CD1c-positive myeloid dendritic cell (primary cell): Measurements from ENCODE around the gene ZIK1.

Experiments
- DNase-seq: peaks from one replicate; pipeline ENCODE4 v3.0.0-alpha.2; 2016; ENCODE audit errors: extremely low spot score

ZIK1 gene

GRCh38 chr19:57583521-57584416, at the start of gene ZIK1:
Gene ZIK1 (plus strand): TSS chr19:57584145. CDS start chr19:57584357, 212 bp downstream.
- DNase-seq = peak; percentile 94

GRCh38 chr19:57537953-57538547, 45.9 kb upstream of the ZIK1 start:
- DNase-seq = no peak

GRCh38 chr19:57546513-57546912, 37.4 kb upstream of the ZIK1 start:
- DNase-seq = no peak

- no peak for DNase-seq
Observed at GRCh38 chr19:57552432-57552831, 31.5 kb upstream of the ZIK1 start.

GRCh38 chr19:57557659-57558058, 26.3 kb upstream of the ZIK1 start:
- DNase-seq = no peak

- no peak for DNase-seq
Observed at GRCh38 chr19:57558525-57558924, 25.4 kb upstream of the ZIK1 start.

GRCh38 chr19:57559008-57559403, 24.9 kb upstream of the ZIK1 start:
- DNase-seq = no peak

GRCh38 chr19:57559404-57560025, 24.4 kb upstream of the ZIK1 start, which contains the start of gene ZNF550:
Gene ZNF550 (minus strand): TSS chr19:57559863. CDS start chr19:57559682, 181 bp downstream.
- DNase-seq = peak; percentile 88

- no peak for DNase-seq
Observed at GRCh38 chr19:57560049-57560491, 23.9 kb upstream of the ZIK1 start.

GRCh38 chr19:57563547-57563946, 20.4 kb upstream of the ZIK1 start:
- no peak for DNase-seq

- DNase-seq = no peak
Observed at GRCh38 chr19:57566396-57567265, 17.3 kb upstream of the ZIK1 start.

GRCh38 chr19:57570707-57571106, 13.2 kb upstream of the ZIK1 start:
- DNase-seq = no peak

- no peak for DNase-seq
Observed at GRCh38 chr19:57572415-57572947, 11.5 kb upstream of the ZIK1 start.

GRCh38 chr19:57576661-57577060, 7.3 kb upstream of the ZIK1 start:
- DNase-seq = no peak

GRCh38 chr19:57578487-57579205, 5.3 kb upstream of the ZIK1 start, which contains the start of gene ZNF416:
Gene ZNF416 (minus strand): TSS chr19:57578911. CDS start chr19:57578704, 207 bp downstream.
- DNase-seq = peak; percentile 99

- no peak for DNase-seq
Observed at GRCh38 chr19:57583104-57583520, 833 bp upstream of the ZIK1 start.

GRCh38 chr19:57587529-57587928, 3.6 kb downstream of the ZIK1 start:
- no peak for DNase-seq

GRCh38 chr19:57599377-57599760, 15.4 kb downstream of the ZIK1 start:
- DNase-seq = no peak

GRCh38 chr19:57599761-57600383, 15.9 kb downstream of the ZIK1 start, which contains the start of gene ZNF530:
Gene ZNF530 (plus strand): TSS chr19:57599885. CDS start chr19:57604346, 4,461 bp downstream.
- DNase-seq = peak; percentile 95

GRCh38 chr19:57606931-57607330, 23.0 kb downstream of the ZIK1 start:
- DNase-seq = no peak
